Measurements from ENCODE around the gene LAMTOR2. TPM values are rescaled to one million over a fixed set of nuclear protein-coding genes. Genes with fewer than 3 reads are reported as not detected.

The LAMTOR2 gene
- total and polyA plus RNA-seq, 2 of the 8 experiments (the other 6 are each of a cell fraction or from before 2014, with no cell fraction given) = 54.7 to 122 TPM

- TF ChIP-seq CHD7 (IDR thresholded peaks at IDR 0.05; ENCODE audit: insufficient replicate concordance, low read length) (no peak), TEAD4 (IDR thresholded peaks at IDR 0.05; ENCODE audit: low read depth, low read length) (no peak), POLR2AphosphoS5 (IDR thresholded peaks at IDR 0.05; ENCODE audit: low read depth, low read length) (no peak), PHF8 (conservative IDR thresholded peaks at IDR 0.05; ENCODE audit: low read depth, low read length) (no peak), SP1 (IDR thresholded peaks at IDR 0.05; ENCODE audit: low read depth, low read length) (no peak), SIX5 (IDR thresholded peaks at IDR 0.05; ENCODE audit: low read depth, low read length) (no peak), YY1 (IDR thresholded peaks at IDR 0.05; ENCODE audit: low read depth, low read length) (no peak), HDAC6 (IDR thresholded peaks at IDR 0.05; ENCODE audit: low read depth, low read length) (no peak)
Observed at GRCh38 chr1:156074661-156075060, 20.1 kb downstream of the LAMTOR2 start (continued).
